Fibroblast of pulmonary artery (primary cell): ENCODE data around the gene OCIAD1.
"Not testable (repeated sequence)": the region's sequence is repeated elsewhere in the genome, so short reads cannot be mapped to it uniquely, and the experiment has no call there.

Experiments
- DNase-seq: peaks from one replicate; pipeline ENCODE4 v3.0.0-alpha.2; 2010; ENCODE audit warnings: low read depth
- H3K4me3 ChIP-seq: replicated peaks from 2 replicates; pipeline ENCODE4 v1.5.1; 2011; ENCODE audit warnings: low read depth, mild to moderate bottlenecking, control low read depth, low read length, moderate library complexity
- TF ChIP-seq, protein P1 (sequence below): IDR thresholded peaks from 2 replicates; pipeline ENCODE4 v1.5.1; 2011; ENCODE audit warnings: mild to moderate bottlenecking, control low read depth, low read length, inconsistent platforms; ENCODE audit errors: missing control alignments

The OCIAD1 gene

DNA sequence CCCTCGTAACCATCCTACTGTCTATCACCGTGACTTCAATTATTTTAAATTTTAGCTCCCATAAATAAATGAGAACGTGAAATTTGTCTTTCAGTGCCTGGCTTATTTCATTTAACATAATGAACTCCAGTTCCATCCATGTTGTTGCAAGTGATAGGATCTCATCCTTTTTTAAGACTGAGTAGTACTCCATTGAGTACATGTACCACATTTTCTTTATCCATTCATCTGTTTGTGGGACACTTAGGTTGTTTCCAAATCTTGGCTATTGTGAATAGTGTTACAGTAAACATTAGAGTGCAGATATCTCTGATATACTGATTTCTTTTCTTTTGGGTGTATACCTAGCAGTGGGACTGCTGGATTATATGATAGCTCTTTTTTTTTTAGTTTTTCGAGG is 32.8 kb downstream of the OCIAD1 start:
- no peak for DNase-seq
- TF ChIP-seq, protein P1, sequence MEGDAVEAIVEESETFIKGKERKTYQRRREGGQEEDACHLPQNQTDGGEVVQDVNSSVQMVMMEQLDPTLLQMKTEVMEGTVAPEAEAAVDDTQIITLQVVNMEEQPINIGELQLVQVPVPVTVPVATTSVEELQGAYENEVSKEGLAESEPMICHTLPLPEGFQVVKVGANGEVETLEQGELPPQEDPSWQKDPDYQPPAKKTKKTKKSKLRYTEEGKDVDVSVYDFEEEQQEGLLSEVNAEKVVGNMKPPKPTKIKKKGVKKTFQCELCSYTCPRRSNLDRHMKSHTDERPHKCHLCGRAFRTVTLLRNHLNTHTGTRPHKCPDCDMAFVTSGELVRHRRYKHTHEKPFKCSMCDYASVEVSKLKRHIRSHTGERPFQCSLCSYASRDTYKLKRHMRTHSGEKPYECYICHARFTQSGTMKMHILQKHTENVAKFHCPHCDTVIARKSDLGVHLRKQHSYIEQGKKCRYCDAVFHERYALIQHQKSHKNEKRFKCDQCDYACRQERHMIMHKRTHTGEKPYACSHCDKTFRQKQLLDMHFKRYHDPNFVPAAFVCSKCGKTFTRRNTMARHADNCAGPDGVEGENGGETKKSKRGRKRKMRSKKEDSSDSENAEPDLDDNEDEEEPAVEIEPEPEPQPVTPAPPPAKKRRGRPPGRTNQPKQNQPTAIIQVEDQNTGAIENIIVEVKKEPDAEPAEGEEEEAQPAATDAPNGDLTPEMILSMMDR: no peak
- no peak overlapping the region for H3K4me3 ChIP-seq

DNA sequence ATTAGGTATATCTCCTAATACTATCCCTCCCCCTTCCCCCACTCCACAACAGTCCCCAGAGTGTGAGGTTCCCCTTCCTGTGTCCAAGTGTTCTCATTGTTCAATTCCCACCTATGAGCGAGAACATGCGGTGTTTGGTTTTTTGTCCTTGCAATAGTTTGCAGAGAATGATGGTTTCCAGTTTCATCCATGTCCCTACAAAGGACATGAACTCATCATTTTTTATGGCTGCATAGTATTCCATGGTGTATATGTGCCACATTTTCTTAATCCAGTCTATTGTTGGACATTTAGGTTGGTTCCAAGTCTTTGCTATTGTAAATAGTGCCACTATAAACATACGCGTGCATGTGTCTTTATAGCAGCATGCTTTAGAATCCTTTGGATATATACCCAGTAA is 33.8 kb downstream of the OCIAD1 start:
- not testable (repeated sequence) for DNase-seq

DNA sequence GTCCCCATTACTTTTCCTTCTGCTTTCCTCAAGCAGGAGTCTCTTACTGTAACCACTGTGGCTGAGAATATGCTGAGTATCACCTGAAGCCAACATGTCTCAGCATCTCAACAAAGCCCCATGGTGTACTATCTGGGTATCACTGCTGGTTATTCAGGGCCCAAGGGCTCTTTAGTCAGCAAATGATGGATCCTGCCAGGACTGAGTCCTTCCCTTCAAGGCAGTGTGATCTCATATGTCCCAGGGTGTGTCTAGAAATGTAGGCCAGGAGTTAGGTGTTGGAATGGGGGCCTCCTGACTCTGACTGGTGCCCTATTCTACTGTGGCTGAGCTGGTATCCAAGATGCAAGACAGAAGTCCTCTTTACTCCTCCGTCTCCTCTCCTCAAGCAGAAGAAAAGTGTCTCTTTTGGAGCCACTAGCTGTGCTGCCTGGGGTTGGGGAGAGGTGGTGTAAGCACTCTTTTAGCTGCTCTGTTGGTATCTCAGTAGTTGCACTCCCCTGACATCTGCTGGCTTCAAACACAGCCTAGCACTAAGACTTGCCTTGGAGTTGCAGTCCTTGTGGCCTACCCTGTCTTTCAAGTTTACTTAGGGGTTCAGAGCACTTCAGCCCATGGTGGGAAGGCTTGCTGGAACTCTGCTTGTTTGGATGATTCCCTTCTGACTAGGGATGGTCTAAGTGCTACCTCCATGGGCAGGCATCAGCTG is 47.1 kb downstream of the OCIAD1 start:
- DNase-seq: no peak
- TF ChIP-seq, protein P1: no peak
- H3K4me3 ChIP-seq: no peak overlapping the region

More for the DNA sequence above, 33.8 kb downstream of the OCIAD1 start:
- H3K4me3 ChIP-seq: not testable (repeated sequence)

DNA sequence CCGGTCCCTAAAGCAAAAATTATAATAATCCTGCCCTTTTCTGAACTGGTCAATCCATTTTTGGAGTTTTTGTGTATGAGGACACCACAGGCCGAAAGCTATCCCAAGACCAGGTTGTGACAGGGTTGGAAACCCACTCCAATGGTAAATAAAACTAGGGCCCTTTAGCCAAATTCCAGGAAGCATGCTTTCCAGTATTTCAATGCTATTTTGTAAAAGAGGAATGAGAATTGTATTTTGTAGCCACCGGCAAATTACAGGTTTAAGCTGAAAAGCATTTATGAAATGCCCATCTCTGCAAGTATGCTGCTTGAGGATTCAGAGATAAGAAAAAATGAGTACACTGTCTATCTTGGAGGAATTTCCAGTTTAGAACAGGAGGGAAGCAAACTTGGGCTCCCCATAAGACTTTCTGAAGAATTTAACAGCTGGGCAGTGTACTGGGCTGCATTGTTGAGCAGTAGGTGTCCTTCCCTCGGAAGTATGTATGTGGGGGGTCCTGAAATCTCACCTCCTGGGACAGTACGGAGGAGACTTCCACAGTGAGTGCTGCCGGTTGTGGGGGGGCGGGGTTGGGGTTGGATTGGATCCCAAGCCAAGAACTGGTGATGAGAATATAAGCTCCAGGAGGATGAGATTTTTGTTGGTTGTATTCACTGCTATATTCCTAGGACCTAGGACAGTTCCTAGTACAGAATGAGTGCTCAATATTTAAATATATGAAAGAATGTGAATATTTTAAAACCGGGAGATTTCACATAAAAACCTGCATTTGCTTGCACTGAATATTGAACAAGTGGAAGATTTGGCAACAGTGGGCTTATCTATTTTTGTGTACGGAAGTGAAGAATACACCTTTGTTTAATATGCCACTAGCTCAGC is 48.9 kb downstream of the OCIAD1 start:
- TF ChIP-seq, protein P1: no peak
- no peak for DNase-seq
- no peak overlapping the region for H3K4me3 ChIP-seq

DNA sequence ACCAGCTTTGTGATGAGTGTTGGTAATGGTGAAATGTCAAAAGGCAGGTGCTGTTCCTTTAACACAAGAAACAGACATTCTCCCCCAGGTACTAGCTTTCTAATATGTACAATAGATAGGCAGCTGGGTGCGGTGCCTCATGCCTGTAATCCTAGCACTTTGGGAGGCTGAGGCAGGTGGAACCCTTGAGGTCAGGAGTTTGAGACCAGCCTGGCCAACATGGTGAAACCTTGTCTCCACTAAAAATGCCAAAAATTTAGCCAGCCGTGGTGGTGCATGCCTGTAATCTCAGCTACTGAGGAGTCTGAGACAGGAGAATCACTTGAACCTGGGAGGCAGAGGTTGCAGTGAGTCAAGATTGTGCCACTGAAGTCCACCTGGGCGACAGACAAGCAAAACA is 50.8 kb downstream of the OCIAD1 start:
- not testable (repeated sequence) for H3K4me3 ChIP-seq, DNase-seq

DNA sequence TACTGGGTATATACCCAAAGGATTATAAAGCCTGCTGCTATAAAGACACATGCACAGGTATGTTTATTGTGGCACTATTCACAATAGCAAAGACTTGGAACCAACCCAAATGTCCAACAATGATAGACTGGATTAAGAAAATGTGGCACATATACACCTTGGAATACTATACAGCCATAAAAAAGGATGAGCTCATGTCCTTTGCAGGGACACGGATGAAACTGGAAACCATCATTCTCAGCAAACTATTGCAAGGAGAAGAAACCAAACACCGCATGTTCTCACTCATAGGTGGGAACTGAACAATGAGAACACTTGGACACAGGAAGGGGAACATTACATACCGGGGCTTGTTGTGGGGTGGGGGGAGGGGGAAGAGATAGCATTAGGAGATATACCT is 58.9 kb downstream of the OCIAD1 start:
- not testable (repeated sequence) for DNase-seq, H3K4me3 ChIP-seq

DNA sequence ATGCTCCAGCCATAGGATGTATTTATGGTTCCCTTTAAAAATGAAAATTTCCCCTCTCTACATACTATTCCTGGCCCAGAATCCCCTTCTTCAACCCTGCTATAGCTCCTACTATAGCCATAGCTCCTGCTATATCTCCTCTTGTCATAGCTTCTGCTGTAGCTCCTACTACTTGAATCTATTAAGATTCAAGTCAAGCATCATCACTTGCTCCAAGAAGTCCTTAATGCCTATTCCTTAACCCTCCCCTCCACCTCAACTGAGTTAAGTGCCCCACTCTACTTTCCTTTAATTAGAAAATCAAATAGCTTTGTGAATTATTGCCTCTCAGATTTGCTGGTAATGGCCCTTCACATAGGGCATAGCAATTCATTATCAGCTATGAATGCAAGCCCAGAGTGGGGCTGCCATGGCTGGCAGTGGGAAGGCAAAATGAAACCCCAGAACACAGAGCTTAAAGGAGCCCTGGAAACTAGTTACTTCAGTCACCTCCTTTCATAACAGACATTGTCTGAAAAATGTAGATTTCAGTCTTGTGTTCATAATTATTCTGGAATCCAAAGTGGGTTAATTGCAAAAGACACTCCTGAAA is 60.2 kb downstream of the OCIAD1 start:
- TF ChIP-seq, protein P1: no peak
- no peak overlapping the region for H3K4me3 ChIP-seq
- DNase-seq: no peak

DNA sequence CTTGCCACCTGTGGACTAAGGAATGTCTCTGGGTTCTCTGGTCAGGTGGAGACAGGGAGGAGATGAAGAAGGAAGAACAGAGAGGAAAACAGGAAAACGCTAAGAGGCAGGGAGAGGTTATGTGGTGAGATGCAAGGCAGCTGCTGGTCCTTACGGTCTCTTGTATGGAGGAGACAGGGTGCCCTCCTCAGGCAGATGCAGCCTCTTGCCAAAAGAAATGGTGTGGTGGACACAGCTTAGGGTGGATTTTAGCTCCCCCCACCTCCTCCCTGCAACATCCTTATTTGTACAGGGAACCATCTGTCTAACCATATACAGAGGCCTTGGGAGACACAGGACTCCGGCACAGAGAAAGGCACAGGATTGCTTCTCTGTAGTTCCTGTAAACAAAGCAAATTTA is 66.0 kb downstream of the OCIAD1 start:
- DNase-seq: no peak
- H3K4me3 ChIP-seq: no peak overlapping the region
- TF ChIP-seq, protein P1: no peak
